GM21528 (cell line): Measurements from ENCODE around the gene DSP.

Source experiments
- ATAC-seq: cut with Tn5 transposase; IDR thresholded peaks from one replicate; pipeline ENCODE4 v1.9.1; 2021; ENCODE audit warnings: mild to moderate bottlenecking, moderate library complexity; ENCODE audit not compliant: unreplicated experiment, low FRiP score

Gene DSP

GRCh38 chr6:7532821-7533220 is 8.7 kb upstream of the DSP start:
- no peak for ATAC-seq

GRCh38 chr6:7534192-7534591 is 7.3 kb upstream of the DSP start:
- ATAC-seq: no peak

DNA sequence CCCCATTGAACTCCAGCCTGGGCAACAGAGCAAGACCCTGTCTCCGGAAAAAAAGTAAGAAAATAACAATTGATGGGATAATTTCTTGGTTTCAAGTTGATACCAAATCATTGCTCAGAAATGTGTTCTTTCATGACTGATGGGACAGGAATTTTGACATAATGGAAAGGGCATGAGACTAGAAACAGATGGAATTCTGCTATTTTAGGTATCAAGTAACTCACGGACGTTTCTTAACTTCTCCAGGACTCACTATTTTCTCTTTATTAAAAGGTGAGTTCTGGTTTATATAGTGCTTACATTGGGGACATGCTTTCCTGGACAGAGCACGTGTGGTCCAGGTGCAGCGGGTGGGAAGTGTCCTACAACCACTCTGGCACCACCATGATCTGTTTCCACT is 6.0 kb upstream of the DSP start:
- ATAC-seq: no peak

GRCh38 chr6:7537565-7538174 is 3.8 kb upstream of the DSP start:
- no peak for ATAC-seq

DNA sequence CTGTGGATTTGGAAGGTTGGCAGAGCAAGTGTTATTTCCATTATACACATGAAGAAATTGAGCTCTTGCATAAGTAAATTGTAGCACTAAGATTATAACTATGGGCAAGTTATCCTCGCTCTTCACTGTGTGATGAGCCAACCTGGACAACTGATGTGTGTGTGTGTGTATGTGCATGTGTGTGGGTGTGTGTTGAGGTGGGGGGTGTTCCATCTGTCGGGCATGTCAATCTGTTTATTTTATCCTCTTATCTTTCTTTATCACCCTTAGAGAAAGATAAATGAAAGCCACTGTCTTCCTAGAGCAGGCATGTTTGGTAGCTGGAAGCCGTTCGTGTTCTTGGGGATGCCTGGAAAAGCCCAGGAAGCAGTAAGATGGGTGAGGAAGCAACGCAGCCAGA is 3.0 kb upstream of the DSP start:
- ATAC-seq: no peak

- no peak for ATAC-seq
Measured at GRCh38 chr6:7540595-7540994, 876 bp upstream of the DSP start.

GRCh38 chr6:7542065-7542873 is 798 bp downstream of the DSP start:
- ATAC-seq: no peak

DNA sequence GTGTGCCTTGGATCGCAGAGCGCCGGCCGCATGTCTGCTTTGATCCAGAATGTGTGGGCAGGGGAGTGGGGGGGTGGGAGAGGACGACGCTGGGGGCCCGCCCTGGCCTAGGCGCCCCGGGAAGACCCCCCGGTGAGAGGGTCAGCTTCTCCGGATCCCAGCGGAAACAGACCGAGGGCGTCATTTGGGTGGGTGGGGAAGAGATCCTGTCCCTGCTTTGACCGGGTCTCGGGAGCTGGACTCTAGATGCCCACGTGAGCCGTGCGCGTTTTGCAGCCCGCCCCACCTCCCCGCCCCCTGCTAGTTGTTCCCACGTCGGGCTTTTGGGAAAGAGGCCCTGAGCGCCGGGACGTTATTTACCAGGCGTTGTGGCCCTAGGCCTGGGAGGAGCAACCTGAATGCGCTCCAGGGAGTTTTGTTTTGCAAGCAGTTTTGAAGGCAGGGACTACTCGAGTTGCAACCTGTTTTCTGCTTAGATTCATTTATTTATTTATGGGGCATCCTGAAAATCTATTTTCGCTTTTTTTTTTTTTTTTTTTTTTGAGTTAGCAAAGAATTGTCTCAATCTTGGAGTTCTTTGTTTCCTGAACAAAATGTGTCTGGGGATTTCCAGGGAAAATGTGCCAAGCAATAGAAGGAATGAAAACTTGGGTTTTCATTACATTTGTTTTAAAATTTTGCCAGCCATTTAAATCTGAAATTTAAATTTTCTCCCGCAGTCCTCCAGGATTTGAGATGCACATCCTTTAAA is 1.6 kb downstream of the DSP start:
- ATAC-seq: no peak

GRCh38 chr6:7543789-7544424 is 2.4 kb downstream of the DSP start:
- ATAC-seq: no peak

- ATAC-seq: no peak
Measured at GRCh38 chr6:7544597-7544996, 3.1 kb downstream of the DSP start.

- ATAC-seq: no peak
Measured at GRCh38 chr6:7545316-7546019, 4.0 kb downstream of the DSP start.

- ATAC-seq: no peak
Measured at GRCh38 chr6:7546020-7546369, 4.5 kb downstream of the DSP start.

- ATAC-seq: no peak
Measured at GRCh38 chr6:7546383-7546782, 4.9 kb downstream of the DSP start.

DNA sequence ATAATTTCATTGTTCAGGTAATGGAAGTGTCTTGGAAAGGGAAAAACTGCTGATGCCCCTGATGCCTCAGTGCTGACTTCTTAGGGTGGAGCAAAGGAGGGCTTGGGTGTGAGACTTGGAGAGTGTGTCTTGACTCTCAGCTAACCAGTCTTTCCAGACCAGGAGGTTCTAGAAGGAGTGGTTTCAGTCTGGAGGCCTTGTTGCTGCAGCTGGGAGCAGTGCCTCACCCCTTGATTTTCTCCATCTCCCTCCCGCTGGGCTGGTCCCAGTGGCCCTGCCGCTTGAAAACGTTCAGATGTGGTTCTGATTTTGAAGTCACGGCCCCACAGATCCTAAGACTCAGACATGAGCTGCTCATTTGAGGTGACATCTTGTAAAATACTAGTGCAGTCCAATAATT is 5.4 kb downstream of the DSP start:
- no peak for ATAC-seq

GRCh38 chr6:7547315-7547714 is 5.8 kb downstream of the DSP start:
- no peak for ATAC-seq

DNA sequence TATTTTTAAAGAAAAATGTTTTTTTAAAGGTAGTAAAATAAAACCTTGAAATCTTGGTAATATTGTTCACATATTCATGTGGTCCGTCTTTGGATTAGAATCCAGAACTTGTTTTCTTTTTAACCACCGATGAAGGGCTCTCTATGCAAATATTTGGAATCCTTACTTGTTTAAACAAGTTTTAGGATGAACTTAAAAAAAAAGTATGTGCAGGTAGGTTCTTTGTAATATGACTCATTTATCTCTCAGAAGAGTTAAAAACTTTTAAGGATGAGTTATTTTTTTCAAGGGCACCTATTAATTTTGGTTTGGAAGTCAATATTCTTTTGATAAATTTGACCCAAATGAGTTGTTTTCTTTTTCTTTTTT is 8.9 kb downstream of the DSP start:
- ATAC-seq: no peak

GRCh38 chr6:7554533-7555275 is 13.2 kb downstream of the DSP start:
- ATAC-seq: no peak

GRCh38 chr6:7555671-7556070 is 14.2 kb downstream of the DSP start:
- ATAC-seq: no peak

- ATAC-seq: no peak
Measured at GRCh38 chr6:7556394-7557106, 15.1 kb downstream of the DSP start.
